ENCODE measurements around the gene OLIG2. TPM values are rescaled to one million over a fixed set of nuclear protein-coding genes. Genes with fewer than 3 reads are reported as not detected.

Gene OLIG2
- total RNA-seq, 1 donor from 2014 or later: 0.56 TPM

- Mint-ChIP-seq H3K4me1 (ENCODE audit: unreplicated experiment) (no peaks in the 10 kb centered on the region), H3K4me3 (ENCODE audit: unreplicated experiment) (no peak overlapping the region), H3K27me3 (ENCODE audit: unreplicated experiment) (peaks cover 57% of the 10 kb centered on the region), H3K9me3 (ENCODE audit: unreplicated experiment) (no peaks in the 10 kb centered on the region), H3K36me3 (ENCODE audit: unreplicated experiment) (no peaks in the 10 kb centered on the region), H3K27ac (ENCODE audit: unreplicated experiment) (no peak overlapping the region)
- TF ChIP-seq CTCF (IDR thresholded peaks at IDR 0.05): peak; percentile 56
- no peak for DNase-seq (ENCODE audit: extremely low spot score, unreplicated experiment)
Measured at GRCh38 chr21:32994305-32994704, 31.4 kb upstream of the OLIG2 start.

- TF ChIP-seq CTCF (IDR thresholded peaks at IDR 0.05): no peak
- Mint-ChIP-seq H3K36me3 (ENCODE audit: unreplicated experiment) (no peaks in the 10 kb centered on the region), H3K27ac (ENCODE audit: unreplicated experiment) (no peak overlapping the region), H3K27me3 (ENCODE audit: unreplicated experiment) (peaks cover 33% of the 10 kb centered on the region), H3K4me3 (ENCODE audit: unreplicated experiment) (no peak overlapping the region), H3K4me1 (ENCODE audit: unreplicated experiment) (no peaks in the 10 kb centered on the region), H3K9me3 (ENCODE audit: unreplicated experiment) (no peaks in the 10 kb centered on the region)
- DNase-seq (ENCODE audit: extremely low spot score, unreplicated experiment): peak; percentile 17
Measured at GRCh38 chr21:33007747-33008146, 18.0 kb upstream of the OLIG2 start.

- Mint-ChIP-seq H3K27me3 (ENCODE audit: unreplicated experiment) (peaks cover 29% of the 10 kb centered on the region), H3K4me1 (ENCODE audit: unreplicated experiment) (no peaks in the 10 kb centered on the region), H3K36me3 (ENCODE audit: unreplicated experiment) (no peaks in the 10 kb centered on the region), H3K27ac (ENCODE audit: unreplicated experiment) (no peak overlapping the region), H3K4me3 (ENCODE audit: unreplicated experiment) (no peak overlapping the region), H3K9me3 (ENCODE audit: unreplicated experiment) (no peaks in the 10 kb centered on the region)
- DNase-seq (ENCODE audit: extremely low spot score, unreplicated experiment): peak; percentile 40
- TF ChIP-seq CTCF (IDR thresholded peaks at IDR 0.05): no peak
Measured at GRCh38 chr21:33008333-33009051, 17.2 kb upstream of the OLIG2 start.

- Mint-ChIP-seq H3K4me3 (ENCODE audit: unreplicated experiment) (no peak overlapping the region), H3K9me3 (ENCODE audit: unreplicated experiment) (no peaks in the 10 kb centered on the region), H3K27ac (ENCODE audit: unreplicated experiment) (no peak overlapping the region), H3K4me1 (ENCODE audit: unreplicated experiment) (no peaks in the 10 kb centered on the region), H3K36me3 (ENCODE audit: unreplicated experiment) (no peaks in the 10 kb centered on the region), H3K27me3 (ENCODE audit: unreplicated experiment) (peaks cover 42% of the 10 kb centered on the region)
- DNase-seq (ENCODE audit: extremely low spot score, unreplicated experiment): no peak
- TF ChIP-seq CTCF (IDR thresholded peaks at IDR 0.05): no peak
Measured at GRCh38 chr21:33010931-33011330, 14.8 kb upstream of the OLIG2 start.

GRCh38 chr21:33011462-33011861 lies 14.3 kb upstream of the OLIG2 start:
- DNase-seq (ENCODE audit: extremely low spot score, unreplicated experiment): peak; percentile 30
- Mint-ChIP-seq H3K27me3 (ENCODE audit: unreplicated experiment) (peaks cover 47% of the 10 kb centered on the region), H3K27ac (ENCODE audit: unreplicated experiment) (no peak overlapping the region), H3K9me3 (ENCODE audit: unreplicated experiment) (no peaks in the 10 kb centered on the region), H3K4me3 (ENCODE audit: unreplicated experiment) (no peak overlapping the region), H3K36me3 (ENCODE audit: unreplicated experiment) (no peaks in the 10 kb centered on the region), H3K4me1 (ENCODE audit: unreplicated experiment) (no peaks in the 10 kb centered on the region)
- TF ChIP-seq CTCF (IDR thresholded peaks at IDR 0.05): no peak
